ENCODE data around the gene GRB10. TPM values are rescaled to one million over a fixed set of nuclear protein-coding genes. Genes with fewer than 3 reads are reported as not detected.

The GRB10 gene
- polyA plus RNA-seq, 1 donor from 2014 or later, result 78.4 TPM

DNA sequence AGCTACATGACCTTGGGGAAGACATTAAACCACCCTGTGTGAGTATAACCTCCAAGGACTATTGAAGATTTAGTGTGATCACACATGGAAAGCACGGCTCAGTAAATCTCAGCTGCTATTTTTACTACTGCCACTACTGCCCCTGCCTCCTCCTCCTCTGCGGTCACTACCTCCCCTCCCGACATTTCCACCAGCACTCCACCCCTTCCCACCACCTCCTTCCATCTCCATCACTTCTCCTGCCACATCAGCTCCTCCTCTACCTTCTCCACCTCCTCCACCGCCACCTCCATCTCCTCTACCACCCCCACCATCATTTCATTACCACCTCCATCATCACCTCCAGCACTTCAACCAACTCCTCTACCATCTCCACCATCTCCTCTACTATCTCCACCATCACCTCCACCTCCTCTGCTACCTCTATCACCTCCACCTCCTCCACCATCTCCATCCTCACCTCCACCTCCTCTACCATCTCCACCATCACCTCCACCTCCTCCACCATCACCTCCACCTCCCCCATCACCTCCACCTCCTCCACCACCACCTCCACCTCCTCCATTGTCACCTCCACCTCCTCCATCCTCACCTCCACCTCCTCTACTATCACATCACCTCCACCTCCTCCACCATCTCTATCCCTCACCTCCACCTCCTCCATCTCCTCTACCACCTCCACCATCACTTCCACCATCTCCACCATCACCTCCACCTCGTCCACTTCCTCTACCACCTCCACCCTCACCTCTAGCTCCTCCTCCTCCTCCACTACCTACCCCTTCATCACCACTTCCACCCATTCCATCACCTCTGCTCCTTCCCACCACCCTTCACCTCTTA, 69.4 kb downstream of the GRB10 start:
- no peak overlapping the region for H3K4me2 ChIP-seq (ENCODE audit: low read length)
- TF ChIP-seq, protein P1, sequence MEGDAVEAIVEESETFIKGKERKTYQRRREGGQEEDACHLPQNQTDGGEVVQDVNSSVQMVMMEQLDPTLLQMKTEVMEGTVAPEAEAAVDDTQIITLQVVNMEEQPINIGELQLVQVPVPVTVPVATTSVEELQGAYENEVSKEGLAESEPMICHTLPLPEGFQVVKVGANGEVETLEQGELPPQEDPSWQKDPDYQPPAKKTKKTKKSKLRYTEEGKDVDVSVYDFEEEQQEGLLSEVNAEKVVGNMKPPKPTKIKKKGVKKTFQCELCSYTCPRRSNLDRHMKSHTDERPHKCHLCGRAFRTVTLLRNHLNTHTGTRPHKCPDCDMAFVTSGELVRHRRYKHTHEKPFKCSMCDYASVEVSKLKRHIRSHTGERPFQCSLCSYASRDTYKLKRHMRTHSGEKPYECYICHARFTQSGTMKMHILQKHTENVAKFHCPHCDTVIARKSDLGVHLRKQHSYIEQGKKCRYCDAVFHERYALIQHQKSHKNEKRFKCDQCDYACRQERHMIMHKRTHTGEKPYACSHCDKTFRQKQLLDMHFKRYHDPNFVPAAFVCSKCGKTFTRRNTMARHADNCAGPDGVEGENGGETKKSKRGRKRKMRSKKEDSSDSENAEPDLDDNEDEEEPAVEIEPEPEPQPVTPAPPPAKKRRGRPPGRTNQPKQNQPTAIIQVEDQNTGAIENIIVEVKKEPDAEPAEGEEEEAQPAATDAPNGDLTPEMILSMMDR (IDR thresholded peaks at IDR 0.05; ENCODE audit: poor library complexity, severe bottlenecking), result no peak
- TF ChIP-seq RAD21 (conservative IDR thresholded peaks at IDR 0.05) (no peak), TAF1 (IDR thresholded peaks at IDR 0.05; ENCODE audit: low read depth) (no peak), EZH2 (IDR thresholded peaks at IDR 0.05; ENCODE audit: borderline replicate concordance, insufficient read depth, low read length, poor library complexity, severe bottlenecking) (no peak), EP300 (conservative IDR thresholded peaks at IDR 0.05; ENCODE audit: poor library complexity, severe bottlenecking) (no peak), MXI1 (conservative IDR thresholded peaks at IDR 0.05; ENCODE audit: poor library complexity, severe bottlenecking) (no peak), POLR2AphosphoS5 (IDR thresholded peaks at IDR 0.05) (no peak), SMC3 (conservative IDR thresholded peaks at IDR 0.05; ENCODE audit: poor library complexity) (no peak)
- TF ChIP-seq, protein P2, sequence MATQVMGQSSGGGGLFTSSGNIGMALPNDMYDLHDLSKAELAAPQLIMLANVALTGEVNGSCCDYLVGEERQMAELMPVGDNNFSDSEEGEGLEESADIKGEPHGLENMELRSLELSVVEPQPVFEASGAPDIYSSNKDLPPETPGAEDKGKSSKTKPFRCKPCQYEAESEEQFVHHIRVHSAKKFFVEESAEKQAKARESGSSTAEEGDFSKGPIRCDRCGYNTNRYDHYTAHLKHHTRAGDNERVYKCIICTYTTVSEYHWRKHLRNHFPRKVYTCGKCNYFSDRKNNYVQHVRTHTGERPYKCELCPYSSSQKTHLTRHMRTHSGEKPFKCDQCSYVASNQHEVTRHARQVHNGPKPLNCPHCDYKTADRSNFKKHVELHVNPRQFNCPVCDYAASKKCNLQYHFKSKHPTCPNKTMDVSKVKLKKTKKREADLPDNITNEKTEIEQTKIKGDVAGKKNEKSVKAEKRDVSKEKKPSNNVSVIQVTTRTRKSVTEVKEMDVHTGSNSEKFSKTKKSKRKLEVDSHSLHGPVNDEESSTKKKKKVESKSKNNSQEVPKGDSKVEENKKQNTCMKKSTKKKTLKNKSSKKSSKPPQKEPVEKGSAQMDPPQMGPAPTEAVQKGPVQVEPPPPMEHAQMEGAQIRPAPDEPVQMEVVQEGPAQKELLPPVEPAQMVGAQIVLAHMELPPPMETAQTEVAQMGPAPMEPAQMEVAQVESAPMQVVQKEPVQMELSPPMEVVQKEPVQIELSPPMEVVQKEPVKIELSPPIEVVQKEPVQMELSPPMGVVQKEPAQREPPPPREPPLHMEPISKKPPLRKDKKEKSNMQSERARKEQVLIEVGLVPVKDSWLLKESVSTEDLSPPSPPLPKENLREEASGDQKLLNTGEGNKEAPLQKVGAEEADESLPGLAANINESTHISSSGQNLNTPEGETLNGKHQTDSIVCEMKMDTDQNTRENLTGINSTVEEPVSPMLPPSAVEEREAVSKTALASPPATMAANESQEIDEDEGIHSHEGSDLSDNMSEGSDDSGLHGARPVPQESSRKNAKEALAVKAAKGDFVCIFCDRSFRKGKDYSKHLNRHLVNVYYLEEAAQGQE (IDR thresholded peaks at IDR 0.05; ENCODE audit: borderline replicate concordance), result no peak
- no peak overlapping the region for H3K9ac ChIP-seq (ENCODE audit: low read length)
- H2AFZ ChIP-seq (ENCODE audit: low read depth, low read length), result no peak overlapping the region
- H3K9me2 ChIP-seq (ENCODE audit: insufficient read depth, low read length), result no peaks in the 10 kb centered on the region
- no peaks in the 10 kb centered on the region for H3K36me3 ChIP-seq (ENCODE audit: insufficient read depth, low read length)
- no peak overlapping the region for H3K4me3 ChIP-seq (ENCODE audit: low read length)
- H3K79me2 ChIP-seq (replicated peaks; ENCODE audit: insufficient read depth, low read length), result peaks cover 50% of the 10 kb centered on the region
- H4K20me1 ChIP-seq (ENCODE audit: insufficient read depth), result no peaks in the 10 kb centered on the region
- H3K27ac ChIP-seq (ENCODE audit: low read length), result no peak overlapping the region
- no peaks in the 10 kb centered on the region for H3K9me3 ChIP-seq (ENCODE audit: low read length)
- H3F3A ChIP-seq (ENCODE audit: insufficient read depth, low read length, poor library complexity, severe bottlenecking), result no peaks in the 10 kb centered on the region
- no peaks in the 10 kb centered on the region for H3K27me3 ChIP-seq (ENCODE audit: insufficient read depth, low read depth, low read length)

DNA sequence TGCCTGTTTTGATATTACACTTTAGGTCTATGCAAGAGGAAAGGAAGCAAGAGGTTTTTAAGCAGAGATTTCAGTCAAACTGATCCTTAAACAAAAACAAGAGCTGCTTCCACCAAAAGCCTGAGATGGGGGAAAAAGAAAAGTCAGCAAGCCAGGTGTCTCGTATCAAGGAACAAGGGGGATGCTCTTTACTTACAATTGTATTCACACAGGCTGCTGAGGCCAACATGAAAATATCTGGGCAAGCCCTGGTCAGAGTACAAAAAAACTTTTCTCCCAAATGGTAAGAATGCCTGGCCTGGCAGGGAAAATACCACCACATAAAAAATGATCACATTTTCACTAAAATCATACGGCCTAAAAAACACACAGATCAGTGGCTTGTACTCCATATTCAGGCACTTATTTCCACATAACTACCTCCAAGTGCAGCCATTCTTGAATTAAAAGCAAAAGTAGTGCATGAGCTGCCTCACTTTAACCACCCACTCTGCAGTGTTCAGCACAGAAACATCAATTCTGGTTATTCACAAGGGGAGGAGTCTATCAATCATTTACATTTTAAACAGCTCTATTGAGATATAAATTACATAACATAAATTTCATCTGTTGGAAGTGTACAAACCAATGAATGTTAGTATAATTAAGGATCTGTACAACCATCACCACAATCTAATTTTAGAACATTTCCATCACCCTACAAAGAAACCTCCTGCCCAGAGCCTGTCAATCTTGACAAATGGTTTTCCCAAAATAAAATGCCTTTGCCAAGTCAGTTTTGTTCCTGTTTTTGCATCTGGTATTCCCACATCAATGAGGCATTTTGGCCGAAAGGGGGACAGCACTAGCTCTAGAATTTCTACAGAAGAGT, 70.2 kb downstream of the GRB10 start:
- no peak overlapping the region for H3K4me3 ChIP-seq (ENCODE audit: low read length)
- no peaks in the 10 kb centered on the region for H3K36me3 ChIP-seq (ENCODE audit: insufficient read depth, low read length)
- H2AFZ ChIP-seq (ENCODE audit: low read depth, low read length), result no peak overlapping the region
- no peak overlapping the region for H3K9ac ChIP-seq (ENCODE audit: low read length)
- no peaks in the 10 kb centered on the region for H3K9me3 ChIP-seq (ENCODE audit: low read length)
- no peaks in the 10 kb centered on the region for H4K20me1 ChIP-seq (ENCODE audit: insufficient read depth)
- peaks cover 47% of the 10 kb centered on the region for H3K79me2 ChIP-seq (replicated peaks; ENCODE audit: insufficient read depth, low read length)
- no peaks in the 10 kb centered on the region for H3F3A ChIP-seq (ENCODE audit: insufficient read depth, low read length, poor library complexity, severe bottlenecking)
- H3K4me2 ChIP-seq (ENCODE audit: low read length), result no peak overlapping the region
- no peak overlapping the region for H3K27ac ChIP-seq (ENCODE audit: low read length)
- H3K27me3 ChIP-seq (ENCODE audit: insufficient read depth, low read depth, low read length), result no peaks in the 10 kb centered on the region
- no peaks in the 10 kb centered on the region for H3K9me2 ChIP-seq (ENCODE audit: insufficient read depth, low read length)
- TF ChIP-seq EZH2 (IDR thresholded peaks at IDR 0.05; ENCODE audit: borderline replicate concordance, insufficient read depth, low read length, poor library complexity, severe bottlenecking), result no peak
- TF ChIP-seq EP300 (conservative IDR thresholded peaks at IDR 0.05; ENCODE audit: poor library complexity, severe bottlenecking), result no peak
- no peak for TF ChIP-seq SMC3 (conservative IDR thresholded peaks at IDR 0.05; ENCODE audit: poor library complexity)
- TF ChIP-seq RAD21 (conservative IDR thresholded peaks at IDR 0.05), result no peak
- TF ChIP-seq MXI1 (conservative IDR thresholded peaks at IDR 0.05; ENCODE audit: poor library complexity, severe bottlenecking), result no peak
- TF ChIP-seq, protein P1 (IDR thresholded peaks at IDR 0.05; ENCODE audit: poor library complexity, severe bottlenecking), result no peak
- TF ChIP-seq, protein P2 (IDR thresholded peaks at IDR 0.05; ENCODE audit: borderline replicate concordance), result no peak
- no peak for TF ChIP-seq TAF1 (IDR thresholded peaks at IDR 0.05; ENCODE audit: low read depth)
- no peak for TF ChIP-seq POLR2AphosphoS5 (IDR thresholded peaks at IDR 0.05)
